ENCODE results near the gene BRMS1.
"Not testable (repeated sequence)": the region's sequence is repeated elsewhere in the genome, so short reads cannot be mapped to it uniquely, and the experiment has no call there.

Gene BRMS1

DNA sequence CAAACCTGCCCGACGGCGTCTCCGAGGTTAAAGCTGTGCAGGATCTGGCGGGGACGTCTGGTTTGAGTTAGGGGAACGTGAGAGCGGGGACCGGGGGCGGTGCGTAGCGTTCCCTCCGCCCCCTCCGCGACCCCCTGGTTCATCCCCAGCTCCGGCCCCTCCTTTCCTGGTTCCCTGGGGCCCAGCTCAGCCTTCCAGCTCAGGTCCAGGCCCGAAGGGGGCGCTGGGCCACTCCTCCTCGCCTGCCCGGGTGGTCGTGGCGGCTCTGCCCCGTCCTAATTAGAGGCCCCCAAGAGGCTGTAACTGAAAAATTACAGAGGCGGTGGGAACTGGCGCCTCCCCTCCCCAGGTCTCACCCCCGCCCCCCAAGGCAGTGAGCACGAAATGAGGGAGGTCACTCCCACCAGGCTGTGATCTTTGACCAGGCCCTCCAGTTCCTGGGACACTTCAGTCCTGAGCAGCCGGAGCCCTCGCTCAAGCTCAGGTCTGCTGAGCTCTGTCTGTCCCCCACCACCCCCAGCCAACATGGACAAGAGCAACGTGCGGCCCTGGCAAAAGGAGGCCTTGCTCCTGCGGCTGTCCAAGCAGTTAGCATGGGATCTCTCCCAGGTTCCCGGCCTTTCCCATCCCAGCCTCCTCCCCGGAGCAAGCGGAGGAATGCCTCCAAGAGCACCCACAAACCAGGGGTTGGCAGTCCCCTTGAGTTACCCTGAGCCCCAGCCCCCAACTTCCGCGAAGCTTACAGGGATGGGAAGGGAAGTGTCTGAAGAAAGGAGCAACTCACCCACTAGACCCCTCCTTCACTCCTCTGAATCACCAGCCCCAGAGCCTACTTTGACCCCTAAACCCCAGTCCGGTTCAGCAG lies 31.4 kb downstream of the BRMS1 start:
- DNase-seq (ENCODE audit: low read depth), result peak; percentile 46
- H3K4me3 ChIP-seq (ENCODE audit: low read depth, low read length), result no peak overlapping the region
- TF ChIP-seq MYC (IDR thresholded peaks at IDR 0.05; ENCODE audit: low read depth, low read length) (no peak), POLR2A (IDR thresholded peaks at IDR 0.05; ENCODE audit: extremely low read depth, insufficient read length) (no peak)
- TF ChIP-seq, protein P1, sequence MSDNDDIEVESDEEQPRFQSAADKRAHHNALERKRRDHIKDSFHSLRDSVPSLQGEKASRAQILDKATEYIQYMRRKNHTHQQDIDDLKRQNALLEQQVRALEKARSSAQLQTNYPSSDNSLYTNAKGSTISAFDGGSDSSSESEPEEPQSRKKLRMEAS (IDR thresholded peaks at IDR 0.05; ENCODE audit: low read depth, low read length), result no peak
- TF ChIP-seq, protein P2, sequence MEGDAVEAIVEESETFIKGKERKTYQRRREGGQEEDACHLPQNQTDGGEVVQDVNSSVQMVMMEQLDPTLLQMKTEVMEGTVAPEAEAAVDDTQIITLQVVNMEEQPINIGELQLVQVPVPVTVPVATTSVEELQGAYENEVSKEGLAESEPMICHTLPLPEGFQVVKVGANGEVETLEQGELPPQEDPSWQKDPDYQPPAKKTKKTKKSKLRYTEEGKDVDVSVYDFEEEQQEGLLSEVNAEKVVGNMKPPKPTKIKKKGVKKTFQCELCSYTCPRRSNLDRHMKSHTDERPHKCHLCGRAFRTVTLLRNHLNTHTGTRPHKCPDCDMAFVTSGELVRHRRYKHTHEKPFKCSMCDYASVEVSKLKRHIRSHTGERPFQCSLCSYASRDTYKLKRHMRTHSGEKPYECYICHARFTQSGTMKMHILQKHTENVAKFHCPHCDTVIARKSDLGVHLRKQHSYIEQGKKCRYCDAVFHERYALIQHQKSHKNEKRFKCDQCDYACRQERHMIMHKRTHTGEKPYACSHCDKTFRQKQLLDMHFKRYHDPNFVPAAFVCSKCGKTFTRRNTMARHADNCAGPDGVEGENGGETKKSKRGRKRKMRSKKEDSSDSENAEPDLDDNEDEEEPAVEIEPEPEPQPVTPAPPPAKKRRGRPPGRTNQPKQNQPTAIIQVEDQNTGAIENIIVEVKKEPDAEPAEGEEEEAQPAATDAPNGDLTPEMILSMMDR (IDR thresholded peaks at IDR 0.05; ENCODE audit: low read depth, low read length), result no peak

DNA sequence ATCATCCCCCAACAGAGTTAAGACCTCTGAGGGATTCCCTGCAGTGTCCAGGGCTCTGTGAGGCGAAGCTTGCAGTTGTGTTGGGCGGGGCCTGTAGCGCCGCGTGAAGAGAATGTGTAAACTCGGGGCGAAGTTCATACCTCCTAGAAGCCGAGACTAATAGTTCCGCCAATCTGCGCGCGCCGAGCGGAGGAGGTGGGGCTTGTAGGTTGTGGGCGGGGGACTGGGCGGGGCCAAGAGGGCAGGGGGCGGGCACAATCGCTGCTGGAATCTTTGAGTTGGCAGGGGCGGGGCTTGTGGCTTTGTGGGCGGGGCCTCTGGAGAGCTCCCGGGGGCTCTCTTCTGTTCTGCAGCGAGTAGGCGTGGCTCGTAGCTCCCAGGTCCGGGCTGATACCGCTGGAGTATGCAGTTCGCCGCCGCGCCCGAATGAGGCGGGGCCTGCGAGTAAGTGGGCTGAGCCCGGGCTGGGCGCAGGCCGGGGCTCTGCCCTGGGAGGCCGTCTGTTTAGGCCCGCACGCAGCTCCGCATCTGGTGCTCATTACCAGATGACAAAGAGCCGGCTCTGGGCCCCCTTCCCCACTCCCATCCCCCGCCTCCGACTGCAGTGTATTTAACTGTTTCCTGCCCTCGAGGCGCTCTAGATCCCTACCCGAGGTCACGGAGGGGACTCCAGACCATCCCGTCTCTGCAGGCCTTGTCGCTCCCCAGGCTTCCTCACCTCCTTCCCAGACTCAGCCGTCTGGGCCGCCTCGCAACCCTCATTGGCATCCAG lies 32.2 kb downstream of the BRMS1 start:
- TF ChIP-seq MYC (IDR thresholded peaks at IDR 0.05; ENCODE audit: low read depth, low read length) (peak; percentile 55; the same call in 1 of the 2 replicates), POLR2A (IDR thresholded peaks at IDR 0.05; ENCODE audit: extremely low read depth, insufficient read length) (peak; percentile 50)
- TF ChIP-seq, protein P1 (IDR thresholded peaks at IDR 0.05; ENCODE audit: low read depth, low read length), result peak; percentile 78
- TF ChIP-seq, protein P2 (IDR thresholded peaks at IDR 0.05; ENCODE audit: low read depth, low read length), result no peak
- peak; percentile 99 for DNase-seq (ENCODE audit: low read depth)
- peak overlapping the region; percentile 66 for H3K4me3 ChIP-seq (ENCODE audit: low read depth, low read length)

DNA sequence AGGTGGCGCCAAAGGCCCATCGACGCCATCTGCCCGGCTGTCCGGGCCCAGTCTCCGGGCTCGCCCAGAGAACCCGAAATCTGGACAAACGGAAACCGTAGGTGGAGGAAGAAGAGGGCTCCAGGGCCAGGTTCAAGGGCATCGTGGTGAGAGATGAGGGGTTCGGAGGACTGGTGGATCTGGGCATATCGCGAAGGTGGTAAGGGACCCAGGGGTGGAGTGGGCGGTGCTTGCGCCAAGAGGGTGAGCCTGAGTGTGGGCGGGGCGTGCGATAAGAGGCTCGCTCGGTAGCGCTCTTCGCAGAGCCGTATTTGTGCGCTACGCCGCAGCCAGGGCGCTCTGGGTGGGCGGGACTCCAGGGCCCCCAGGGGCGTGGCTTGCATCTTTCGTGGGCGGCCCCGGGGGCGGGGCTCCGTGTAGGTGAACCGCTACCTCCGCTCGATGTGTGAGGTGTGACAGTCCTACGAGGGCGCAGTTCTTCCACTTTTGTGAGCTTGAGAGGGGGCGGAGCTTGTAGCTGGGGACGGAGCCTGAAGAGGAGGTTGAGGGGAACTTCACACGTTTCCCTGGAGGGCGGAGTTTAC lies 32.8 kb downstream of the BRMS1 start:
- DNase-seq (ENCODE audit: low read depth), result peak; percentile 91
- TF ChIP-seq, protein P1 (IDR thresholded peaks at IDR 0.05; ENCODE audit: low read depth, low read length), result peak; percentile 7; the same call in 1 of the 2 replicates
- TF ChIP-seq, protein P2 (IDR thresholded peaks at IDR 0.05; ENCODE audit: low read depth, low read length), result no peak
- TF ChIP-seq MYC (IDR thresholded peaks at IDR 0.05; ENCODE audit: low read depth, low read length) (peak; percentile 52; the same call in 1 of the 2 replicates), POLR2A (IDR thresholded peaks at IDR 0.05; ENCODE audit: extremely low read depth, insufficient read length) (no peak)

DNA sequence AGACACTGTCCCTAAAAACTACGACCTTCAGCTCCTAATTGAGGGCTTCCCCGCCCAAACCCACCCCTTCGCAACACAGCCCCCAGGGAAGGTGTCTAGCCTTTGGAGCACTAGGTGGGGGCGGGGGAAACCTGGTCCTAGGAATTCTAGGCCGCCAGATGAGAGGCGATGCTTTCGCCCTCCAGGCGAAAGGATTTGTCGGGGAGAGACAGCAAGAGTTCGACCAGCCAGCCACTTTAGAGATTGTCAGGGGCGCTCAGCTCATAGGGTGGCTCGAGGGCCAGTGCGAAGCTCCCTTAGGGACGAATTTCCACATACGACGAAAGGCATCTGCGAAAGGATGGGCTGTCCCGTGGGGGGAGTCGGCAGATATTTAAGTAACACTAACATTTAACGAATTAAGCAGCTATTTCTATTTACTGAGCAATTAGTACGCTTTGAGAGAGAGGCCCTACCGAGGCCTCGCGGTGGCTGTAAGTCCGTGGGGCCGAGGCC lies 33.4 kb downstream of the BRMS1 start:
- no peak for DNase-seq (ENCODE audit: low read depth)
- TF ChIP-seq, protein P1 (IDR thresholded peaks at IDR 0.05; ENCODE audit: low read depth, low read length), result no peak
- TF ChIP-seq, protein P2 (IDR thresholded peaks at IDR 0.05; ENCODE audit: low read depth, low read length), result peak; percentile 94

More for the DNA sequence above, 32.8 kb downstream of the BRMS1 start:
- H3K4me3 ChIP-seq (ENCODE audit: low read depth, low read length), result peak overlapping the region; percentile 66

DNA sequence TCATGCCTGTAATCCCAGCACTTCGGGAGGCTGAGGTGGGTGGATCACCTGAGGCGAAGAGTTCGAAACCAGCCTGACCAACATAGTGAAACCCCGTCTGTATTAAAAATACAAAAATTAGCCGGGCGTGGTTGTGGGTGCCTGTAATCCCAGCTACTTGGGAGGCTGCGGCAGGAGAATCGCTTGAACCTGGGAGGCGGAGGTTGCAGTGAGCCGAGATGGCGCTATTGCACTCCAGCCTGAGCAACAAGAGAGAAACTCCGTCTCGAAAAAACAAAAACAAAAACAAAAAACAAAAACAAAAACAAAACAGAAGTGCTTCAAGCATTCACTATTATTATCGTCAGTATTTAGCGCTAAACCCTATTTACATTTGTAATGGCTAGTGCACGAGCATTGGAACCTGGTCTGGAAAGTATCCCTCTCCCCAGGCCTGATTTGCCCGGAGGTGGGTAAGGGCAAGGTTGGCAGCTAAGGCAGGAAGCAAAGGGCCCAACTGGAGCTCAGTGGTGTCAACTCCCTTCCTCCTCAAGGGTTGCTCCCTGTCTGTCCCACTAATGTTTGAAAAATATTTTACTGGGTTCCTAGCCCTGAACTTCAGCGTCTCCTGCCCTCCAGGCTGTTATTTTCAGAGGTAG lies 34.0 kb downstream of the BRMS1 start:
- DNase-seq (ENCODE audit: low read depth); H3K4me3 ChIP-seq (ENCODE audit: low read depth, low read length): not testable (repeated sequence)

More for the DNA sequence above, 33.4 kb downstream of the BRMS1 start:
- H3K4me3 ChIP-seq (ENCODE audit: low read depth, low read length), result peak overlapping the region; percentile 66
